ENCODE results near the gene SYCN.

DNA sequence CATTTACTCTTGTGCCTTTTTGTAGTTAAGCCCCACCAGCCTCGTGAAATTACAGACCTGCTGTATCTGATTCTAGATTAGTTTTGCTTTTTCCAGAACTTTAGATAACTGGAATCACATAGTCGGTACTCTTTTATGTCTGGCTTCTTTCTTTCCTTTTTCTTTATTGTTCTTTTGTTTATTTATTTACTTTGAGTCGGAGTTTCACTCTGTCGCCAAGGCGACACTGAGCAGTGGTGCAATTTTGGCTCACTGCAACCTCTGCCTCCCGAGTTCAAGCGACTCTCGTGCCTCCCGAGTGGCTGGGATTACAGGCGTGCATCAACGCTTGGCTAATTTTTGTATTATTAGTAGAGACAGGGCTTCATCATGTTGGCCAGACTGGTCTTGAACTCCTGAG is 13.3 kb downstream of the SYCN start:
- TF ChIP-seq, protein P1, sequence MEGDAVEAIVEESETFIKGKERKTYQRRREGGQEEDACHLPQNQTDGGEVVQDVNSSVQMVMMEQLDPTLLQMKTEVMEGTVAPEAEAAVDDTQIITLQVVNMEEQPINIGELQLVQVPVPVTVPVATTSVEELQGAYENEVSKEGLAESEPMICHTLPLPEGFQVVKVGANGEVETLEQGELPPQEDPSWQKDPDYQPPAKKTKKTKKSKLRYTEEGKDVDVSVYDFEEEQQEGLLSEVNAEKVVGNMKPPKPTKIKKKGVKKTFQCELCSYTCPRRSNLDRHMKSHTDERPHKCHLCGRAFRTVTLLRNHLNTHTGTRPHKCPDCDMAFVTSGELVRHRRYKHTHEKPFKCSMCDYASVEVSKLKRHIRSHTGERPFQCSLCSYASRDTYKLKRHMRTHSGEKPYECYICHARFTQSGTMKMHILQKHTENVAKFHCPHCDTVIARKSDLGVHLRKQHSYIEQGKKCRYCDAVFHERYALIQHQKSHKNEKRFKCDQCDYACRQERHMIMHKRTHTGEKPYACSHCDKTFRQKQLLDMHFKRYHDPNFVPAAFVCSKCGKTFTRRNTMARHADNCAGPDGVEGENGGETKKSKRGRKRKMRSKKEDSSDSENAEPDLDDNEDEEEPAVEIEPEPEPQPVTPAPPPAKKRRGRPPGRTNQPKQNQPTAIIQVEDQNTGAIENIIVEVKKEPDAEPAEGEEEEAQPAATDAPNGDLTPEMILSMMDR (IDR thresholded peaks at IDR 0.05): no peak
- no peak for TF ChIP-seq POLR2A (IDR thresholded peaks at IDR 0.05)

Measured in uterus (tissue), 2 donors.